HepG2 (cell line): ENCODE measurements around the gene NR3C2. TPM values are rescaled to one million over a fixed set of nuclear protein-coding genes. Genes with fewer than 3 reads are reported as not detected.

Experiments used
- ATAC-seq: fragments of 200-7000 bp; cut with Tn5 transposase; 3 replicates; pipeline ENCODE4 v1.9.1; 2020; ENCODE audit warnings: mild to moderate bottlenecking, moderate library complexity
- BruUV-seq: library from RNA; stranded (reverse); fragments of 400-500 nt; replicated peaks from 2 replicates; lab custom pipeline; 2021; lab: Mats Ljungman, UMichigan
- CTCF ChIA-PET: fragments of 300-600 bp; formaldehyde crosslinking; extraction: SDS; loops from one replicate; lab custom pipeline; 2021; ENCODE audit warnings: low total read pairs, inconsistent platforms, low intra/inter-chr PET ratio; lab: Yijun Ruan, JAX
- POLR2A ChIA-PET: fragments of 350-600 bp; sonication (Branson Sonifier 250); formaldehyde crosslinking; loops from one replicate; lab custom pipeline; 2020; ENCODE audit warnings: antibody characterized with exemption, inconsistent platforms; lab: Yijun Ruan, JAX
- DNase-seq: peaks from one replicate; pipeline ENCODE4 v3.0.0-alpha.2; 2015; ENCODE audit warnings: low spot score
- FAIRE-seq: peaks from 3 replicates; lab custom pipeline; 2011; peaks lifted over from hg19 to GRCh38; lab: Jason Lieb, UNC
- H2AFZ ChIP-seq: one replicate; pipeline ENCODE4 v1.6.1; 2011; ENCODE audit warnings: low read length, inconsistent platforms
- H3K27ac ChIP-seq: fragments of 300-600 bp; 3 replicates; pipeline ENCODE4 v1.8.0; 2011; ENCODE audit warnings: mixed run types, mild to moderate bottlenecking, mixed read lengths, low read length, inconsistent platforms; ENCODE audit not compliant: insufficient read depth; ENCODE audit errors: extremely low read length
- H3K27me3 ChIP-seq, 2 experiments: fragments of 200-600 bp in 1 of 2; 2 replicates in 1 of 2; 3 replicates in 1 of 2; pipeline versions ENCODE4 v1.6.0 to v1.8.0; 2011; ENCODE audit warnings: low read length in 2 of 2, mild to moderate bottlenecking in 2 of 2, moderate library complexity in 2 of 2, inconsistent platforms in 1 of 2; ENCODE audit not compliant: insufficient read depth in 2 of 2, control insufficient read depth in 1 of 2
- H3K36me3 ChIP-seq, 2 experiments: fragments of 200-600 bp in 1 of 2; replicated peaks in 1 of 2; 2 replicates in 1 of 2; 3 replicates in 1 of 2; pipeline versions ENCODE4 v1.5.1 to v1.8.0; 2011; ENCODE audit warnings: low read length in 2 of 2, inconsistent platforms in 1 of 2; ENCODE audit not compliant: insufficient read depth in 2 of 2, control insufficient read depth in 1 of 2
- H3K4me1 ChIP-seq: 2 replicates; pipeline ENCODE4 v1.5.1; 2012; ENCODE audit warnings: low read length, inconsistent platforms; ENCODE audit not compliant: insufficient read depth
- H3K4me2 ChIP-seq: 2 replicates; pipeline ENCODE4 v1.6.0; 2011; ENCODE audit warnings: low read depth, low read length, inconsistent platforms
- H3K4me3 ChIP-seq, 3 experiments: fragments of 200-600 bp in 1 of 3; sonication (generic), shearing (Covaris generic) in 1 of 3; replicated peaks in 1 of 3; 2 replicates each; pipeline ENCODE4 v1.5.1; 2011 to 2016; ENCODE audit warnings: low read length in 3 of 3, inconsistent platforms in 2 of 3, low read depth in 2 of 3, mild to moderate bottlenecking in 2 of 3, control low read depth in 1 of 3, mixed read lengths in 1 of 3; ENCODE audit not compliant: insufficient read depth in 1 of 3
- H3K79me2 ChIP-seq: one replicate; pipeline ENCODE4 v1.6.1; 2011; ENCODE audit warnings: low read length, inconsistent platforms; ENCODE audit not compliant: insufficient read depth
- H3K9ac ChIP-seq: 2 replicates; pipeline ENCODE4 v1.6.0; 2011; ENCODE audit warnings: mild to moderate bottlenecking, low read depth, low read length, inconsistent platforms; ENCODE audit not compliant: insufficient read depth
- H3K9me3 ChIP-seq: 2 replicates; pipeline ENCODE4 v1.5.1; 2012; ENCODE audit warnings: mild to moderate bottlenecking, low read length
- H4K20me1 ChIP-seq: 2 replicates; pipeline ENCODE4 v1.6.0; 2011; ENCODE audit warnings: inconsistent platforms, mild to moderate bottlenecking, low read length, moderate library complexity; ENCODE audit not compliant: insufficient read depth
- ATF1 ChIP-seq: IDR thresholded peaks from 2 replicates; pipeline ENCODE4 v1.6.1; 2016; ENCODE audit warnings: mild to moderate bottlenecking, control low read depth
- BORCS8-MEF2B ChIP-seq: sonication (generic); formaldehyde crosslinking; IDR thresholded peaks from 2 replicates; pipeline ENCODE4 v1.8.0; 2022; ENCODE audit warnings: mild to moderate bottlenecking, missing genetic modification reagents
- FOSL2 ChIP-seq: sonication (generic); formaldehyde crosslinking; IDR thresholded peaks from 2 replicates; pipeline ENCODE4 v1.4.0; 2020; ENCODE audit warnings: missing genetic modification reagents
- HES4 ChIP-seq: sonication (generic); formaldehyde crosslinking; IDR thresholded peaks from 2 replicates; pipeline ENCODE4 v1.9.0; 2021; ENCODE audit warnings: mild to moderate bottlenecking, missing genetic modification reagents, borderline replicate concordance
- JUND ChIP-seq: sonication (generic); formaldehyde crosslinking; IDR thresholded peaks from 2 replicates; pipeline ENCODE4 v1.8.0; 2022; ENCODE audit warnings: mild to moderate bottlenecking, missing genetic modification reagents
- MED1 ChIP-seq: sonication (generic); formaldehyde crosslinking; IDR thresholded peaks from 2 replicates; pipeline ENCODE4 v1.4.0; 2020; ENCODE audit warnings: missing genetic modification reagents
- SAFB2 ChIP-seq: sonication (generic); formaldehyde crosslinking; IDR thresholded peaks from 2 replicates; pipeline ENCODE4 v1.5.1; 2020; ENCODE audit warnings: missing genetic modification reagents, low read depth, mild to moderate bottlenecking, borderline replicate concordance
- SIX4 ChIP-seq: sonication (generic); formaldehyde crosslinking; IDR thresholded peaks from 2 replicates; pipeline ENCODE4 v1.4.0; 2020; ENCODE audit warnings: missing genetic modification reagents
- STAG1 ChIP-seq: sonication (generic); formaldehyde crosslinking; IDR thresholded peaks from 2 replicates; pipeline ENCODE4 v1.4.0; 2020; ENCODE audit warnings: missing genetic modification reagents
- TBX3 ChIP-seq: fragments of 450-650 bp; IDR thresholded peaks from 2 replicates; pipeline ENCODE4 v1.6.1; 2017; ENCODE audit warnings: antibody characterized with exemption, mild to moderate bottlenecking, inconsistent platforms, borderline replicate concordance
- ZFP36 ChIP-seq: fragments of 150-350 bp; IDR thresholded peaks from 2 replicates; pipeline ENCODE4 v1.6.1; 2018; ENCODE audit warnings: borderline replicate concordance, low read length, low read depth; ENCODE audit not compliant: partially characterized antibody
- ZFYVE20 ChIP-seq: sonication (generic); formaldehyde crosslinking; IDR thresholded peaks from 2 replicates; pipeline ENCODE4 v1.8.0; 2023; ENCODE audit warnings: low read depth, mild to moderate bottlenecking, moderate library complexity, missing genetic modification reagents, borderline replicate concordance
- ZNF263 ChIP-seq: sonication (generic); formaldehyde crosslinking; IDR thresholded peaks from 2 replicates; pipeline ENCODE4 v1.4.0; 2020; ENCODE audit warnings: missing genetic modification reagents
- ZNF30 ChIP-seq: sonication (generic); formaldehyde crosslinking; IDR thresholded peaks from 2 replicates; pipeline ENCODE4 v1.5.0; 2020; ENCODE audit warnings: mild to moderate bottlenecking, missing genetic modification reagents
- ZNF644 ChIP-seq: IDR thresholded peaks from 2 replicates; pipeline ENCODE4 v1.6.1; 2016; ENCODE audit warnings: low read depth
- ZSCAN20 ChIP-seq: sonication (generic); formaldehyde crosslinking; IDR thresholded peaks from 2 replicates; pipeline ENCODE4 v1.4.0; 2020; ENCODE audit warnings: missing genetic modification reagents, mild to moderate bottlenecking, borderline replicate concordance
- WGBS: methylation state at CpG from one replicate; pipeline ENCODE4 v1.1.6; 2017; ENCODE audit warnings: low lambda C conversion rate; 5-methylcytosine and 5-hydroxymethylcytosine counted together
- in situ Hi-C: cut with HindIII; loops from 2 replicates; pipeline ENCODE4 v1.10.0; 2017; ENCODE audit warnings: low pct_unique_long_range_greater_than_20kb; ENCODE audit not compliant: extremely low pct_ligation_motif_present
- intact Hi-C: fragments of 100-400 bp; cut with micrococcal nuclease; formaldehyde crosslinking; loops from one replicate; pipeline ENCODE4 v1.10.0; 2022; ENCODE audit not compliant: unreplicated experiment
- polyA plus RNA-seq, 8 experiments: library from polyadenylated mRNA; depleted of rRNA in 3 of 8; stranded (reverse) in 7 of 8; unstranded in 1 of 8; fragments of >200 nt; fragmentation: Illumina TruSeq in 4 of 8; extraction: Trizol in 4 of 8; gene quantifications; 2 replicates each; pipeline versions ENCODE4 v1.2.1 to v1.2.3, GENCODE V29; 2011 to 2016; ENCODE audit warnings: low read depth in 4 of 8, missing spikeins in 1 of 8, mixed read lengths in 1 of 8; ENCODE audit not compliant: insufficient read depth in 1 of 8
- total RNA-seq, 5 experiments: library from RNA; depleted of rRNA; stranded (reverse); fragments of >200 nt; fragmentation: Illumina TruSeq; extraction: Trizol; gene quantifications; 2 replicates each; pipeline ENCODE4 v1.2.3, GENCODE V29; 2016; ENCODE audit warnings: low read depth in 1 of 5
- TF ChIP-seq, protein P1 (sequence below): sonication (generic); formaldehyde crosslinking; IDR thresholded peaks from 2 replicates; pipeline ENCODE4 v1.4.0; 2020; ENCODE audit warnings: missing genetic modification reagents
- TF ChIP-seq, protein P2 (sequence below): sonication (generic); formaldehyde crosslinking; IDR thresholded peaks from 2 replicates; pipeline ENCODE4 v1.4.0; 2020; ENCODE audit warnings: missing genetic modification reagents
- TF ChIP-seq, protein P3 (sequence below): sonication (generic); formaldehyde crosslinking; IDR thresholded peaks from 2 replicates; pipeline ENCODE4 v1.4.0; 2020; ENCODE audit warnings: missing genetic modification reagents

The NR3C2 gene
- total and polyA plus RNA-seq, 2 of the 13 experiments (the other 11 are each of a cell fraction or from before 2014, with no cell fraction given) = 0.26 to 0.46 TPM

DNA sequence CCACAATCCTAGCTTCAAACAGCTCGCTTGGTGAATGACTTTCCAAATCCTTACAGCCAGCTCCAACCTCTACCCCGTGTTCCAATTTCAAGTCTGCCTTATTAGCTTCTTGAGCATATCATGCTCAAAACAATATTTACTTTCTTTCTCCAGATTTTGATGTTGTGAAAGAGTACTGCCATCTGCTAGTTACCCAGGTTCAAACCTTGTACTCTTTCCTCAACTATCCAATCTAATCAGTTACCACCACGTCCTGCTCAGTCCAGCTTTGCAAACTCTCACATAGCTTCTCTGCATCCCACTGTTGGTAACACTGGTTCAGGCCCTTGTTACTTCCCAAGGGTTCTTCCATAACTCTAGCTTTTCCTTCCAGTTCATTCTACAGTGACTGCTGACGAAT is 179.1 kb downstream of the NR3C2 start (continued):
- TF ChIP-seq, protein P1, sequence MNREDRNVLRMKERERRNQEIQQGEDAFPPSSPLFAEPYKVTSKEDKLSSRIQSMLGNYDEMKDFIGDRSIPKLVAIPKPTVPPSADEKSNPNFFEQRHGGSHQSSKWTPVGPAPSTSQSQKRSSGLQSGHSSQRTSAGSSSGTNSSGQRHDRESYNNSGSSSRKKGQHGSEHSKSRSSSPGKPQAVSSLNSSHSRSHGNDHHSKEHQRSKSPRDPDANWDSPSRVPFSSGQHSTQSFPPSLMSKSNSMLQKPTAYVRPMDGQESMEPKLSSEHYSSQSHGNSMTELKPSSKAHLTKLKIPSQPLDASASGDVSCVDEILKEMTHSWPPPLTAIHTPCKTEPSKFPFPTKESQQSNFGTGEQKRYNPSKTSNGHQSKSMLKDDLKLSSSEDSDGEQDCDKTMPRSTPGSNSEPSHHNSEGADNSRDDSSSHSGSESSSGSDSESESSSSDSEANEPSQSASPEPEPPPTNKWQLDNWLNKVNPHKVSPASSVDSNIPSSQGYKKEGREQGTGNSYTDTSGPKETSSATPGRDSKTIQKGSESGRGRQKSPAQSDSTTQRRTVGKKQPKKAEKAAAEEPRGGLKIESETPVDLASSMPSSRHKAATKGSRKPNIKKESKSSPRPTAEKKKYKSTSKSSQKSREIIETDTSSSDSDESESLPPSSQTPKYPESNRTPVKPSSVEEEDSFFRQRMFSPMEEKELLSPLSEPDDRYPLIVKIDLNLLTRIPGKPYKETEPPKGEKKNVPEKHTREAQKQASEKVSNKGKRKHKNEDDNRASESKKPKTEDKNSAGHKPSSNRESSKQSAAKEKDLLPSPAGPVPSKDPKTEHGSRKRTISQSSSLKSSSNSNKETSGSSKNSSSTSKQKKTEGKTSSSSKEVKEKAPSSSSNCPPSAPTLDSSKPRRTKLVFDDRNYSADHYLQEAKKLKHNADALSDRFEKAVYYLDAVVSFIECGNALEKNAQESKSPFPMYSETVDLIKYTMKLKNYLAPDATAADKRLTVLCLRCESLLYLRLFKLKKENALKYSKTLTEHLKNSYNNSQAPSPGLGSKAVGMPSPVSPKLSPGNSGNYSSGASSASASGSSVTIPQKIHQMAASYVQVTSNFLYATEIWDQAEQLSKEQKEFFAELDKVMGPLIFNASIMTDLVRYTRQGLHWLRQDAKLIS (CRISPR knock-in tag) = no peak
- no peak for TF ChIP-seq ATF1 (CRISPR knock-in tag)
- TF ChIP-seq, all 625 proteins: peak for 0

DNA sequence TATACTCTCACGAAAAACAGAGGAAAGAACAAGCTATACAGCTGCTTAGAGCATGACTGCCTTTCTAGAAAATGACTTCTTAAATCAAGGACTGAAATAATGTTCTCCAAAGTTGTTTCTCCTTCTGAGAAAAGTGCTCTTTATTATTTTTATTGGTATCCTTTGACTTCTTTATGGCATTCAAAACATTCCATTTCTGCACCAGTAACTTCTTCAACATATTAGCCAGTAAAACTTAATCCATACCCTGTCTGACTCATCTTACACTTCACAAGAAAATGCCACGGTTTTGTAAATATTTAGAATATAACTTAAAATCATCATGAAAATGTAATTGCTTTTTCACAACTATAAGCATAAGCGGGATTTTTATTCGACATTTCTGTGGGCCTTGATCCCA is 180.4 kb downstream of the NR3C2 start:
- H3K36me3 ChIP-seq = no peaks in the 10 kb centered on the region
- ATAC-seq = no peak
- H3K27me3 ChIP-seq = no peaks in the 10 kb centered on the region
- DNase-seq = no peak
- no peaks in the 10 kb centered on the region for H4K20me1 ChIP-seq
- in situ Hi-C loops = no loop called here
- FAIRE-seq = no peak
- BruUV-seq = no TSS peak
- H3K9me3 ChIP-seq = no peaks in the 10 kb centered on the region
- TF ChIP-seq SAFB2 (no peak), BORCS8-MEF2B (CRISPR knock-in tag) (no peak), SIX4 (CRISPR knock-in tag) (no peak), ZNF644 (CRISPR knock-in tag) (no peak), ZSCAN20 (CRISPR knock-in tag) (no peak), HES4 (no peak), TBX3 (no peak), ZNF30 (CRISPR knock-in tag) (no peak), ZFYVE20 (CRISPR knock-in tag) (no peak), STAG1 (CRISPR knock-in tag) (no peak), MED1 (CRISPR knock-in tag) (no peak), FOSL2 (no peak), ZNF263 (CRISPR knock-in tag) (no peak), JUND (CRISPR knock-in tag) (no peak), ZFP36 (no peak)
- TF ChIP-seq, protein P2, sequence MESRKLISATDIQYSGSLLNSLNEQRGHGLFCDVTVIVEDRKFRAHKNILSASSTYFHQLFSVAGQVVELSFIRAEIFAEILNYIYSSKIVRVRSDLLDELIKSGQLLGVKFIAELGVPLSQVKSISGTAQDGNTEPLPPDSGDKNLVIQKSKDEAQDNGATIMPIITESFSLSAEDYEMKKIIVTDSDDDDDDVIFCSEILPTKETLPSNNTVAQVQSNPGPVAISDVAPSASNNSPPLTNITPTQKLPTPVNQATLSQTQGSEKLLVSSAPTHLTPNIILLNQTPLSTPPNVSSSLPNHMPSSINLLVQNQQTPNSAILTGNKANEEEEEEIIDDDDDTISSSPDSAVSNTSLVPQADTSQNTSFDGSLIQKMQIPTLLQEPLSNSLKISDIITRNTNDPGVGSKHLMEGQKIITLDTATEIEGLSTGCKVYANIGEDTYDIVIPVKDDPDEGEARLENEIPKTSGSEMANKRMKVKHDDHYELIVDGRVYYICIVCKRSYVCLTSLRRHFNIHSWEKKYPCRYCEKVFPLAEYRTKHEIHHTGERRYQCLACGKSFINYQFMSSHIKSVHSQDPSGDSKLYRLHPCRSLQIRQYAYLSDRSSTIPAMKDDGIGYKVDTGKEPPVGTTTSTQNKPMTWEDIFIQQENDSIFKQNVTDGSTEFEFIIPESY (CRISPR knock-in tag) = no peak
- TF ChIP-seq, protein P3, sequence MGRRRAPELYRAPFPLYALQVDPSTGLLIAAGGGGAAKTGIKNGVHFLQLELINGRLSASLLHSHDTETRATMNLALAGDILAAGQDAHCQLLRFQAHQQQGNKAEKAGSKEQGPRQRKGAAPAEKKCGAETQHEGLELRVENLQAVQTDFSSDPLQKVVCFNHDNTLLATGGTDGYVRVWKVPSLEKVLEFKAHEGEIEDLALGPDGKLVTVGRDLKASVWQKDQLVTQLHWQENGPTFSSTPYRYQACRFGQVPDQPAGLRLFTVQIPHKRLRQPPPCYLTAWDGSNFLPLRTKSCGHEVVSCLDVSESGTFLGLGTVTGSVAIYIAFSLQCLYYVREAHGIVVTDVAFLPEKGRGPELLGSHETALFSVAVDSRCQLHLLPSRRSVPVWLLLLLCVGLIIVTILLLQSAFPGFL (CRISPR knock-in tag) = no peak
- H3K27ac ChIP-seq = no peak overlapping the region
- H3K4me1 ChIP-seq = peaks cover 17% of the 10 kb centered on the region
- ChIA-PET POLR2A (no interaction called here), CTCF (no interaction called here)
- intact Hi-C loops = no loop called here
- H3K4me2 ChIP-seq = no peak overlapping the region
- 2% methylated on average over 4 of the region's 4 CpGs for WGBS
- no peak overlapping the region for H2AFZ ChIP-seq
- H3K79me2 ChIP-seq = no peaks in the 10 kb centered on the region
- no peak overlapping the region for H3K9ac ChIP-seq
- no peak overlapping the region for H3K4me3 ChIP-seq
